Measurements from ENCODE around the gene SLC6A7.

The SLC6A7 gene

DNA sequence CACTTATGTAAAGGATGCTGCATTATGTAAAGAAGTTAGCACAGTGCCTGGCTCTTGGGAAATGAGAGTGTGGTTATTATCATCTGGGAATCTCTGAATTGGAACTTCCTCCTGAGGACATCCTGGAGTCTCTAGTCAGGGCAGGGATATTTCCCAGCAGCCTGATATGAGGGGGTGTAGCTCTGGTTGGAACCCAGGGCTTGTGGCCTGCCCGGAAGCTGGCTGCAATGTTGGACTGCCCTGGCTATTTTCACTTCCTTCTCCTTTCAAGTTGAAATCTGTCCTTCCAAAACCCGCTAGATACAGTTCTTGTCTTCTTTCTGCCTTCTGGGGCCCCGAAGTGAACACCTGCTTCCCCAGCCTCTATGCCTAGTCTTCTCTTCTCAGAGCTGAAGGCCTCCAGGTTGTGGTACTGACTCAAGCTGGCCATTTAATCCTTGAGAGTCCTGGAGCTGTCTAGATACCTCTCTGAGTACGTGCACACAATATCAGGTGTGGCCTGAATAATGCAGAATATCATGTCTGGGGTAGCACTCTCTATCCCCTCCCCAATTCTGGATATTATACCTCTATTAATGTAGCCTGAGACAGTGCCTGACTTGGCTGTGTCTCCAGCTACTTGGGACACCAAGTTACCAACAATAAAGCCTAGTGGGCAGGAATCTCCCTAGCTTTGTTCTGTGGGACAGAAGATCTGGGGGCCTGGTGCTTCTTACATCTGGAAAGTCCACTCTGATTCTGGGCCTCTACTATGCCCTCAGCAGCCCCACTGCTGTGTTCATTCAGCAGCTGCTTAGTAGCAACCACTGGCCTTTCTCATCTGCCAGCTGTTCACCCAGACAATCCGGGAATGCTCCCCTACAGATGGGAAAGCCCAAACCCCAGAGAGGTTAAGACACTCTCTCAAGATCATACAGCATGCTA, 45.0 kb downstream of the SLC6A7 start:
- ChIA-PET POLR2A (no interaction called here), CTCF (interaction anchor here (1.0 to 4.2 kb wide), 6 partner anchors 12 to 157 kb away, joined by 3 to 19 read pairs (median 4); no protein-coding TSS in a partner anchor)
- no peak for DNase-seq (ENCODE audit: extremely low spot score)
- TF ChIP-seq, protein P1, sequence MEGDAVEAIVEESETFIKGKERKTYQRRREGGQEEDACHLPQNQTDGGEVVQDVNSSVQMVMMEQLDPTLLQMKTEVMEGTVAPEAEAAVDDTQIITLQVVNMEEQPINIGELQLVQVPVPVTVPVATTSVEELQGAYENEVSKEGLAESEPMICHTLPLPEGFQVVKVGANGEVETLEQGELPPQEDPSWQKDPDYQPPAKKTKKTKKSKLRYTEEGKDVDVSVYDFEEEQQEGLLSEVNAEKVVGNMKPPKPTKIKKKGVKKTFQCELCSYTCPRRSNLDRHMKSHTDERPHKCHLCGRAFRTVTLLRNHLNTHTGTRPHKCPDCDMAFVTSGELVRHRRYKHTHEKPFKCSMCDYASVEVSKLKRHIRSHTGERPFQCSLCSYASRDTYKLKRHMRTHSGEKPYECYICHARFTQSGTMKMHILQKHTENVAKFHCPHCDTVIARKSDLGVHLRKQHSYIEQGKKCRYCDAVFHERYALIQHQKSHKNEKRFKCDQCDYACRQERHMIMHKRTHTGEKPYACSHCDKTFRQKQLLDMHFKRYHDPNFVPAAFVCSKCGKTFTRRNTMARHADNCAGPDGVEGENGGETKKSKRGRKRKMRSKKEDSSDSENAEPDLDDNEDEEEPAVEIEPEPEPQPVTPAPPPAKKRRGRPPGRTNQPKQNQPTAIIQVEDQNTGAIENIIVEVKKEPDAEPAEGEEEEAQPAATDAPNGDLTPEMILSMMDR (IDR thresholded peaks at IDR 0.05; ENCODE audit: control extremely low read depth, extremely low read depth, low read depth, missing control alignments), result no peak

DNA sequence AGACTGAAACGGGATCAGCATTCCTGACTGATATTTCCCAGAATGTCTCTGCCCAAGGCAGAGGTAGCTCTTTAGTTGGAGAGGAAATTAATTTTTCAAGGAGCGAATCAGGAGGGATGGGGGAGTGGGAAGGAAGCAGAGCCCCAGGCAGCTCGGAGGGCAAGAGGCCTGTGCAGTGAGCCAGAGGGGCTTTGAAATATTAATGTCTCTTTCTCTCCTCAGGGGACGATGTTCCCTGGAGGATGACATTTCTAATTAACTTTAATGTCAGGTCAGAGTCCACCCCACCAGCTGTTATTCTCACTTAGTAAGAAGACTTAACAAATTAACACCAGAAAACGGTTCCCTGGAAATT, 45.6 kb downstream of the SLC6A7 start:
- ChIA-PET CTCF (interaction anchor here (1.1 to 4.2 kb wide), 3 partner anchors 12 to 23 kb away, joined by 3 to 19 read pairs (median 3); no protein-coding TSS in a partner anchor), POLR2A (no interaction called here)
- TF ChIP-seq, protein P1 (IDR thresholded peaks at IDR 0.05; ENCODE audit: control extremely low read depth, extremely low read depth, low read depth, missing control alignments), result no peak
- DNase-seq (ENCODE audit: extremely low spot score), result no peak

DNA sequence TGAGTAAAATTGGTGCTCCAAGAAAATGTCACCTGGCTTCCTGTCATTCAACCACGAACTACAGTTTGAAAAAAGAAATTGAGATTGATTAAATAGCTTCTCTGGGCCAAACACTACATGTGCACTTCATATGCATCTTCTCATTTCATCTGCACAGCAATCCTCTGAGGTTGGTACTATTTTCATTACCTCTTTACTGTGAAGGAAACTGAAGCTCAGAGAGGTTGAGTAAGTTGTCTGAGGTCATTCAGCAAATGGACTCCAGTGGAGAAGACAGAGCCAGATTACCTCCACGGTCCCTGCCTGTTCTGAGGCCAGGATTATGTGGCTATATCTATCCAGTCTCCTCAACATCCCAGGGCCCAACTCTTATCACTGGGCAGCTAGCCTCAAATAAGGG, 46.5 kb downstream of the SLC6A7 start:
- POLR2A ChIA-PET, result no interaction called here
- CTCF ChIA-PET, result no interaction called here
- no peak for DNase-seq (ENCODE audit: extremely low spot score)
- TF ChIP-seq, protein P1 (IDR thresholded peaks at IDR 0.05; ENCODE audit: control extremely low read depth, extremely low read depth, low read depth, missing control alignments), result no peak

DNA sequence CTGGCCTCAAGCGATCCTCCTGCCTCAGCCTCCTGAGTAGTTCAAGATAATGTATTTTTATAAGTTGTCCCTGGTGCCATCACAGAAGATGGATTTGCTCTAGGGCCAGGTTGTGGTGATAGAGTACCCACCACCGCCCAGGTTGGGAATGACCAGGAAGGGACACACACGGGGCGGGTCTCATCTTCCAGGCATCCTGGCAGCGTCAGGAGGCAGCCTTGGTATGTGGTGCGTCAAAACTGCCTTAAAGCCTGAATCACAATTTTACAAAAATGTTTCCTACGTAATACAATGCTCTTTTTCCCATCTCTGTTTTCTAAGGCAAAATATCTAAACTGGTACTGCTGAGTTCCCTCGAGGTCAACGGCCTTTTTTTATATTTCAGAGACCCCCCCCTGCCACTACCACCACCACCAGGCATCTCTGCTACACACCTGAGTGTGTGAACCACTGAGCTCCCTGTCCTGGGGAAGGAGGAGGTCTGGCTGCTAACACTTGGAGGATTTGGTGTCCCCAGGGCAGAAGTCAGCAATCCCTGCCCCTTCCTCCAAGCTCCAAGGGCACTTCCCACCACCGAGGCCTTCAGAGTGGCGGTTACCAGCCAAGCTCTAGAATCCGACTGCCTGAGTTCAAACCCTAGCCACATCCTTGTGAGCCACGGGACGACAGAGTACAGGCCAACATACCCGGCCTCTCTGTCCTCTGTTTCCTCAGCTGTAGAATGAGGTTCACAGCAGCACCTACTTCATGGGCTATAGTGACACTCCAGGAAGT, 47.3 kb downstream of the SLC6A7 start:
- ChIA-PET CTCF (no interaction called here), POLR2A (no interaction called here)
- DNase-seq (ENCODE audit: extremely low spot score), result no peak
- TF ChIP-seq, protein P1 (IDR thresholded peaks at IDR 0.05; ENCODE audit: control extremely low read depth, extremely low read depth, low read depth, missing control alignments), result no peak

DNA sequence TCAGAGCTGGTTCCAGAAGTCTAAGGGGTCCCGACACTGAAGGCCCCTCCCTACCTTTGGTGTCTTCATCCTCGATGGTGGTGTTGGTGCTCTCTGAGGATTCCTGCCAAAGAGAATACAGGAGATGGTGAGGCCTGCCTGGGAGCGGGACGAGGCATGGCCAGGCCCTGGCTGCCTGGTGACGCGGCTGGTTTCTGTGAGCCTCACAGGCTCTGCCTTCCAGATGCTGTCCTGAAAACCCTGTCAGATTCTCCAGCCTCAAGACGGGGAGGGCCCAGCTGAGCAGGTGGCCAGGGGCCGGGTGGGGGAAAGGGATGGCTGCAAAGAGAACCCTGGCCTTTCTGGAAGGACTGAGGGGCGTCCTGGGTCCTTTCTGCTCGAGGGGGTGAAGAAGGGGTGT, 48.8 kb downstream of the SLC6A7 start:
- no peak for DNase-seq (ENCODE audit: extremely low spot score)
- ChIA-PET POLR2A (no interaction called here), CTCF (no interaction called here)
- TF ChIP-seq, protein P1 (IDR thresholded peaks at IDR 0.05; ENCODE audit: control extremely low read depth, extremely low read depth, low read depth, missing control alignments), result no peak

DNA sequence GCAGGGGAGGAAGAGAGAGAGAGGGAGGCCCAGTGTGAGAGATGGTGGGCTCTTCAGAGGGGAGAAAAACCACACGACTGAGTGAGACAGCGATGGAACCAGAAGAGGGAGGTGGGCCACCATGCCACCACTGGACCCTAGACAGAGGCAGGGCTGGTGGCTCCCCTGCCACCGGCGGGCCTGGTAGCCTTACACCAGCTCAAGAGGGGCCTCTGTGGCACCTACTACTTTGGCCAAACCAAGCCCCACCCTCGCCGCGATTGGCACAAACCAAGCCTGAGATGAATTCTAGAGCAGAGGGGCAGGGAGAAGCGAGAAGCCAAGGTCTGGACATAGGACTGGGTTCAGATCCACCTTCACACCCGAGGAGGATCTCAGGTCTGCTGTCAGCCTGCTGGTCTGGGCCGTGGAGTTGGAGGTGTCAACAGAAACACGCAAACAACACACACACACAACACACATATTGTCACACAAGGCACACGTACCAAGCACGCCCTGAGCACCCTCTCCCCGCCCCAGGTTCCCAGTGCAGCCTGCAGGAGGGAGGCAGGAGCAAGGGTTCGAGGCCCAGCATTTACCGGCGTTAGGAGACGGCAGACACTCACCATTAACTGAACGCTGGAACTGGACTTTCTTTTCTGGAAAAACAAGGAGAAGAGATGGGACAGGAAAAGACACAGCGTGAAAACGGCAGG, 49.4 kb downstream of the SLC6A7 start:
- DNase-seq (ENCODE audit: extremely low spot score), result no peak
- CTCF ChIA-PET, result interaction anchor here (1.3 kb wide), 1 partner anchor 46 kb away, joined by 3 read pairs; no protein-coding TSS in a partner anchor
- TF ChIP-seq, protein P1 (IDR thresholded peaks at IDR 0.05; ENCODE audit: control extremely low read depth, extremely low read depth, low read depth, missing control alignments), result no peak
- POLR2A ChIA-PET, result no interaction called here

Measured in GM10248 (cell line).